RWPE2 (cell line): ENCODE measurements around the gene MACROD2.

Experiments used
- ATAC-seq: fragments of 200-7000 bp; cut with Tn5 transposase; 3 replicates; pipeline ENCODE4 v1.9.1; 2021; ENCODE audit warnings: low read depth
- DNase-seq: peaks from one replicate; pipeline ENCODE4 v3.0.0-alpha.2; 2020; ENCODE audit warnings: low spot score
- H3K27ac ChIP-seq: fragments of 450-650 bp; 2 replicates; pipeline ENCODE4 v1.5.1; 2017; ENCODE audit warnings: mild to moderate bottlenecking; ENCODE audit not compliant: poor library complexity, severe bottlenecking
- H3K27me3 ChIP-seq: fragments of 250-450 bp; sonication (Bioruptor Pico); 2 replicates; pipeline ENCODE4 v1.5.1; 2021; ENCODE audit warnings: mild to moderate bottlenecking, moderate library complexity; ENCODE audit not compliant: insufficient read depth, poor library complexity, severe bottlenecking
- H3K36me3 ChIP-seq: fragments of 250-450 bp; sonication (Bioruptor Pico); 2 replicates; pipeline ENCODE4 v1.5.1; 2020; ENCODE audit warnings: low read depth, mild to moderate bottlenecking, moderate library complexity
- H3K4me1 ChIP-seq: fragments of 250-450 bp; sonication (Bioruptor Pico); 2 replicates; pipeline ENCODE4 v1.5.1; 2021; ENCODE audit warnings: mild to moderate bottlenecking, moderate library complexity; ENCODE audit not compliant: insufficient read depth, poor library complexity, severe bottlenecking
- H3K4me3 ChIP-seq: fragments of 250-450 bp; sonication (Bioruptor Pico); 2 replicates; pipeline ENCODE4 v1.5.1; 2021; ENCODE audit warnings: mild to moderate bottlenecking, moderate library complexity; ENCODE audit not compliant: severe bottlenecking
- H3K9me3 ChIP-seq: fragments of 250-450 bp; sonication (Bioruptor Pico); 2 replicates; pipeline ENCODE4 v1.5.1; 2021; ENCODE audit warnings: mild to moderate bottlenecking, moderate library complexity; ENCODE audit not compliant: severe bottlenecking
- TF ChIP-seq, protein P1 (sequence below): fragments of 450-650 bp; IDR thresholded peaks from one replicate; pipeline ENCODE4 v1.5.1; 2017; ENCODE audit warnings: mild to moderate bottlenecking, moderate library complexity; ENCODE audit not compliant: poor library complexity, severe bottlenecking

The MACROD2 gene

DNA sequence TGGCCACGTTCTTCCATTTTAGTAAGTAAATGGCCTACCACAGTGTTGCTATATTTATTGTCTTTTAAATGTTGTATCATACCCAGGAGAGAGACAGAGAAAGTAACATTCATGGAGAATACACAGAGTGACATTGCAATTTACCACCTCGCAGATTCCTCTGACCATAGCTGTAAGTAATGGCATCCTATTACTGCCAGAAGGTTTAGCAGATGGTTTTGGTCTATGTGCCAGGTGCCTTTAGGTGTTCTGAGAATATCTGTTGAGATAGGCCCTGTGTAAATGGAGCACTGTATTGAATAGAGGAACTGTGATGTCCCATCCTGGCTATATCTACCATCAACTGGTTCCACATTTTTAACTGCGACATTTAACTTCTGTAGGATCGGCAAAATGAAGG, 2018.3 kb downstream of the MACROD2 start:
- no peaks in the 10 kb centered on the region for H3K9me3 ChIP-seq
- ATAC-seq: no peak

GRCh38 chr20:16014436-16014835, 2019.1 kb downstream of the MACROD2 start:
- no peak for DNase-seq
- H3K4me1 ChIP-seq: no peaks in the 10 kb centered on the region
- no peak for ATAC-seq
- H3K36me3 ChIP-seq: no peaks in the 10 kb centered on the region
- H3K9me3 ChIP-seq: no peaks in the 10 kb centered on the region
- no peak overlapping the region for H3K4me3 ChIP-seq
- TF ChIP-seq, protein P1, sequence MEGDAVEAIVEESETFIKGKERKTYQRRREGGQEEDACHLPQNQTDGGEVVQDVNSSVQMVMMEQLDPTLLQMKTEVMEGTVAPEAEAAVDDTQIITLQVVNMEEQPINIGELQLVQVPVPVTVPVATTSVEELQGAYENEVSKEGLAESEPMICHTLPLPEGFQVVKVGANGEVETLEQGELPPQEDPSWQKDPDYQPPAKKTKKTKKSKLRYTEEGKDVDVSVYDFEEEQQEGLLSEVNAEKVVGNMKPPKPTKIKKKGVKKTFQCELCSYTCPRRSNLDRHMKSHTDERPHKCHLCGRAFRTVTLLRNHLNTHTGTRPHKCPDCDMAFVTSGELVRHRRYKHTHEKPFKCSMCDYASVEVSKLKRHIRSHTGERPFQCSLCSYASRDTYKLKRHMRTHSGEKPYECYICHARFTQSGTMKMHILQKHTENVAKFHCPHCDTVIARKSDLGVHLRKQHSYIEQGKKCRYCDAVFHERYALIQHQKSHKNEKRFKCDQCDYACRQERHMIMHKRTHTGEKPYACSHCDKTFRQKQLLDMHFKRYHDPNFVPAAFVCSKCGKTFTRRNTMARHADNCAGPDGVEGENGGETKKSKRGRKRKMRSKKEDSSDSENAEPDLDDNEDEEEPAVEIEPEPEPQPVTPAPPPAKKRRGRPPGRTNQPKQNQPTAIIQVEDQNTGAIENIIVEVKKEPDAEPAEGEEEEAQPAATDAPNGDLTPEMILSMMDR: no peak
- H3K27ac ChIP-seq: no peak overlapping the region
- H3K27me3 ChIP-seq: no peaks in the 10 kb centered on the region

More for the DNA sequence above, 2018.3 kb downstream of the MACROD2 start:
- H3K27ac ChIP-seq: no peak overlapping the region
- H3K4me3 ChIP-seq: no peak overlapping the region
- H3K4me1 ChIP-seq: no peaks in the 10 kb centered on the region
- DNase-seq: no peak
- TF ChIP-seq, protein P1: no peak
- H3K36me3 ChIP-seq: no peaks in the 10 kb centered on the region
- H3K27me3 ChIP-seq: no peaks in the 10 kb centered on the region

- Histone ChIP-seq H3K27ac (no peak overlapping the region), H3K9me3 (no peaks in the 10 kb centered on the region), H3K36me3 (no peaks in the 10 kb centered on the region), H3K27me3 (no peaks in the 10 kb centered on the region), H3K4me1 (peaks cover 12% of the 10 kb centered on the region), H3K4me3 (no peak overlapping the region)
- TF ChIP-seq, protein P1: peak; percentile 6
- ATAC-seq: no peak
- DNase-seq: no peak
Observed at GRCh38 chr20:16017656-16018055, 2022.3 kb downstream of the MACROD2 start.

DNA sequence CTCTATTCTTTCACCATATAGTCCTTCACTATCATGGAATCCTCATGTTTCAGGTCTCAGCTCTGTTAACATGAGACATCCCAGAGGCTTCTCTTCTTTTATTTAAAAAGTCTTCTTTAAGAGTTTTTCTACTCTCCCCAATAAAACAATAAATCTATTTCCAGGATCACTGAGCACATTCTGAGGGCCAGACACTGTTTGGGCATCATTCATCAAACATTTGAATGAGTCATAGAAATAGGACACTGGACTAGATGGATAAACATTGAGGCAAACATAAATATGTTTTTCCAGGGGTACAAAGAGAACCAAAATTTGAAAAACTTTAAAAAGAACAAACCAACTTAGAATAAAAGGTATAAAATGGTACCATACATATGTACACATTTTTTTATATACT, 2023.6 kb downstream of the MACROD2 start:
- Histone ChIP-seq H3K9me3 (no peaks in the 10 kb centered on the region), H3K4me1 (peaks cover 12% of the 10 kb centered on the region), H3K27me3 (no peaks in the 10 kb centered on the region), H3K4me3 (no peak overlapping the region), H3K27ac (no peak overlapping the region), H3K36me3 (no peaks in the 10 kb centered on the region)
- DNase-seq (no peak), ATAC-seq (no peak)
- TF ChIP-seq, protein P1: no peak

- Histone ChIP-seq H3K9me3 (no peaks in the 10 kb centered on the region), H3K27ac (peak overlapping the region; percentile 57), H3K27me3 (no peaks in the 10 kb centered on the region), H3K36me3 (no peaks in the 10 kb centered on the region), H3K4me3 (no peak overlapping the region), H3K4me1 (peaks cover 12% of the 10 kb centered on the region)
- ATAC-seq (peak; percentile 93), DNase-seq (peak; percentile 68)
- TF ChIP-seq, protein P1: no peak
Observed at GRCh38 chr20:16020971-16021370, 2025.7 kb downstream of the MACROD2 start.
